ENCODE data around the gene LRRC8C.

DNA sequence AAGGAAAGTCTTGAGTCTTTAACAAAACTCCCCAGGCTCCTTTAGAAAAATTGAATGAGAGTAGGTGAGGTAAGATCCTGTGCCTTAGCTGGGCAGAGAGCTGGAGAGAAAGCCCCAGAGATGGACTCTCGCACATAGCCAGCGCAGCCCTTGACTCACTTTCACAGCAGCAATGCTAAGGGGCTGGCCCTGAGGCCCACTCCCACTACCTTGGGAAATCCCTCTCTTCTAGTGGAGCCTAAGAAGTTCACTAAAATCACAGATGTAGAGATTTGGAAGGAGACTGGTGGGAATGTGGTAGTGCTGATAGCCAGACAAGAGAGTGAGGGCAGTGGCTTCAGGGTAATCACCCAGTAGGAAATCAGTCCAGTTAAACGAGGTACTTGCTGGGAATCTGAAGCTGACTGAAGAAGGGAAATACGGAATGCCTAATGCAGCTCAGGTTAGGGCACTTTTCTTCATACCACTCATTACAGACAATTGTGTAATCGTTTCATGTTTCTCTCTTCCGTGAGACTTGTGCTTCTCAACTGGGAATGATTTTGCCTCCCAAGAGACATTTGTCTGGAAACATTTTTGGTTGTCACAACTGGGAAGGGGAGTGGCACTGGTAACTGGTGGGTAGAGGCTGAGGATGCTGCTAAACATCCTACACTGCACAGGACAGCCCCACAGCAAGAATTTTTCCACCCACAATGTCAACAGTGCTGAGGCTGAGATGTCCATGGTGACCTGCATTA, 42.4 kb upstream of the LRRC8C start:
- no peak for TF ChIP-seq CTCF (IDR thresholded peaks at IDR 0.05)
- no peak for TF ChIP-seq POLR2A (IDR thresholded peaks at IDR 0.05)

Measured in heart left ventricle (tissue), 13 donors.